ENCODE results near the gene MALRD1.

GRCh38 chr10:19058046-19058445 lies 9.4 kb downstream of the MALRD1 start:
- TF ChIP-seq POU2F2 (IDR thresholded peaks at IDR 0.05; ENCODE audit: low read depth, low read length) (no peak), PAX5 (IDR thresholded peaks at IDR 0.05; ENCODE audit: insufficient read depth, low read length, severe bottlenecking) (no peak), POLR2AphosphoS5 (IDR thresholded peaks at IDR 0.05; ENCODE audit: low read depth, low read length) (no peak), POLR2A (IDR thresholded peaks at IDR 0.05; ENCODE audit: low read depth, low read length) (no peak), TAF1 (IDR thresholded peaks at IDR 0.05; ENCODE audit: low read depth, low read length) (no peak)

All from GM12891 (cell line).